Measurements from ENCODE around the gene CEP95. TPM values are rescaled to one million over a fixed set of nuclear protein-coding genes. Genes with fewer than 3 reads are reported as not detected.

CEP95 gene
- total and polyA plus RNA-seq, 2 of the 13 experiments (the other 11 are each of a cell fraction or from before 2014, with no cell fraction given), result 65.9 to 68.8 TPM

- TF ChIP-seq GZF1 (CRISPR knock-in tag; IDR thresholded peaks at IDR 0.05) (no peak), ZNF17 (CRISPR knock-in tag; IDR thresholded peaks at IDR 0.05) (no peak), LRRFIP1 (CRISPR knock-in tag; conservative IDR thresholded peaks at IDR 0.05) (no peak), E2F5 (CRISPR knock-in tag; conservative IDR thresholded peaks at IDR 0.05) (no peak), ZNF318 (CRISPR knock-in tag; IDR thresholded peaks at IDR 0.05) (0 out of 2 replicates have a peak, but pooled peaks have one; percentile 51), ELF3 (CRISPR knock-in tag; IDR thresholded peaks at IDR 0.05) (no peak), XRCC5 (optimal IDR thresholded peaks at IDR 0.05; ENCODE audit: low read length) (peak; percentile 33), CHCHD3 (CRISPR knock-in tag; IDR thresholded peaks at IDR 0.05) (no peak), REPIN1 (CRISPR knock-in tag; IDR thresholded peaks at IDR 0.05; ENCODE audit: borderline replicate concordance, low read depth) (no peak), CTCF (CRISPR knock-in tag; IDR thresholded peaks at IDR 0.05) (peak; percentile 70), ZNF10 (CRISPR knock-in tag; IDR thresholded peaks at IDR 0.05; ENCODE audit: borderline replicate concordance, low read depth) (no peak), ZNF3 (CRISPR knock-in tag; IDR thresholded peaks at IDR 0.05) (no peak), PHF8 (CRISPR knock-in tag; IDR thresholded peaks at IDR 0.05) (no peak)
Measured at GRCh38 chr17:64491034-64491860, 15.5 kb upstream of the CEP95 start (continued).

All from HepG2 (cell line).